Keratinocyte (primary cell): ENCODE measurements around the gene SOX2. TPM values are rescaled to one million over a fixed set of nuclear protein-coding genes. Genes with fewer than 3 reads are reported as not detected.

Experiments
- DNase-seq: peaks from one replicate; pipeline ENCODE4 v3.0.0-alpha.2; 2011; ENCODE audit warnings: low read depth, missing footprints, low spot score
- FAIRE-seq: peaks from 2 replicates; lab custom pipeline; 2011; peaks lifted over from hg19 to GRCh38; lab: Jason Lieb, UNC
- H2AFZ ChIP-seq: 2 replicates; pipeline ENCODE4 v1.6.0; 2012; ENCODE audit warnings: low read length, control low read depth, inconsistent platforms; ENCODE audit not compliant: control insufficient read depth
- H3K27ac ChIP-seq: 2 replicates; pipeline ENCODE4 v1.5.1; 2011; ENCODE audit warnings: low read length; ENCODE audit not compliant: control insufficient read depth, insufficient read depth
- H3K27me3 ChIP-seq: 3 replicates; pipeline ENCODE4 v1.6.0; 2011; ENCODE audit warnings: low read length; ENCODE audit not compliant: control insufficient read depth, insufficient read depth; ENCODE audit errors: extremely low read depth
- H3K36me3 ChIP-seq, 2 experiments: 2 replicates in 1 of 2; 3 replicates in 1 of 2; pipeline ENCODE4 v1.5.1; 2011; ENCODE audit warnings: low read length in 2 of 2, mild to moderate bottlenecking in 1 of 2; ENCODE audit not compliant: control insufficient read depth in 2 of 2, insufficient read depth in 2 of 2; ENCODE audit errors: extremely low read depth in 1 of 2
- H3K4me1 ChIP-seq: 3 replicates; pipeline ENCODE4 v1.5.1; 2011; ENCODE audit warnings: low read length; ENCODE audit not compliant: control insufficient read depth, insufficient read depth; ENCODE audit errors: extremely low read depth
- H3K4me2 ChIP-seq: 3 replicates; pipeline ENCODE4 v1.6.0; 2011; ENCODE audit warnings: low read depth, low read length; ENCODE audit not compliant: control insufficient read depth, insufficient read depth; ENCODE audit errors: extremely low read depth
- H3K4me3 ChIP-seq, 3 experiments: fragments of 200-600 bp in 1 of 3; sonication (generic) in 1 of 3; 2 replicates in 2 of 3; 3 replicates in 1 of 3; pipeline ENCODE4 v1.5.1; 2011 to 2016; ENCODE audit warnings: low read length in 3 of 3, mild to moderate bottlenecking in 3 of 3, control low read depth in 2 of 3, inconsistent platforms in 1 of 3, low read depth in 1 of 3, mixed read lengths in 1 of 3, mixed run types in 1 of 3, moderate library complexity in 1 of 3; ENCODE audit not compliant: control insufficient read depth in 2 of 3, insufficient read depth in 2 of 3; ENCODE audit errors: extremely low read depth in 1 of 3
- H3K79me2 ChIP-seq: 2 replicates; pipeline ENCODE4 v1.6.0; 2012; ENCODE audit warnings: low read length; ENCODE audit not compliant: control insufficient read depth, insufficient read depth
- H3K9ac ChIP-seq: 3 replicates; pipeline ENCODE4 v1.6.0; 2011; ENCODE audit warnings: low read length; ENCODE audit not compliant: control insufficient read depth, insufficient read depth; ENCODE audit errors: extremely low read depth
- H3K9me1 ChIP-seq: 3 replicates; pipeline ENCODE4 v1.6.0; 2011; ENCODE audit warnings: low read length; ENCODE audit not compliant: control insufficient read depth, insufficient read depth; ENCODE audit errors: extremely low read depth
- H3K9me3 ChIP-seq: 2 replicates; pipeline ENCODE4 v1.5.1; 2012; ENCODE audit warnings: low read depth, low read length; ENCODE audit not compliant: control insufficient read depth
- H4K20me1 ChIP-seq: 3 replicates; pipeline ENCODE4 v1.6.0; 2011; ENCODE audit warnings: low read length; ENCODE audit not compliant: control insufficient read depth, insufficient read depth; ENCODE audit errors: extremely low read depth
- EZH2 ChIP-seq: IDR thresholded peaks from one replicate; pipeline ENCODE4 v1.6.1; 2012; ENCODE audit warnings: inconsistent platforms, mild to moderate bottlenecking, low read length, moderate library complexity
- dilution Hi-C: fragments of 300-500 bp; cut with MboI; formaldehyde crosslinking; loops from one replicate; pipeline ENCODE4 v1.7.0; 2020; ENCODE audit warnings: low sequenced_read_pairs; ENCODE audit not compliant: extremely low pct_ligation_motif_present
- polyA plus RNA-seq, 5 experiments: library from polyadenylated mRNA; depleted of rRNA in 3 of 5; stranded (reverse) in 3 of 5; stranded (forward) in 1 of 5; unstranded in 1 of 5; fragments of >200 nt; gene quantifications; 1 replicate in 1 of 5; 2 replicates in 3 of 5; 3 replicates in 1 of 5; pipeline versions ENCODE4 v1.2.1 to v1.2.3, GENCODE V29; 2011 to 2012; ENCODE audit warnings: missing spikeins in 2 of 5, low read depth in 1 of 5, low replicate concordance in 1 of 5
- TF ChIP-seq, protein P1 (sequence below), 3 experiments: IDR thresholded peaks in 1 of 3; conservative IDR thresholded peaks in 1 of 3; optimal IDR thresholded peaks in 1 of 3; 2 replicates in 2 of 3; 3 replicates in 1 of 3; pipeline versions ENCODE3 to v1.5.1; 2011; ENCODE audit warnings: low read length in 3 of 3, mild to moderate bottlenecking in 3 of 3, moderate library complexity in 2 of 3, control low read depth in 1 of 3, inconsistent platforms in 1 of 3; ENCODE audit not compliant: insufficient read depth in 2 of 3; ENCODE audit errors: extremely low read depth in 1 of 3

SOX2 gene
- polyA plus RNA-seq, 1 donor (not counting 4 experiments of a cell fraction or from before 2014, with no cell fraction given) = not detected

GRCh38 chr3:181693280-181693679 lies 18.4 kb upstream of the SOX2 start:
- H2AFZ ChIP-seq = no peak overlapping the region
- no peaks in the 10 kb centered on the region for H3K9me3 ChIP-seq
- no peak overlapping the region for H3K27ac ChIP-seq
- no peaks in the 10 kb centered on the region for H3K36me3 ChIP-seq
- dilution Hi-C loops = no loop called here
- H4K20me1 ChIP-seq = no peaks in the 10 kb centered on the region
- H3K9me1 ChIP-seq = no peaks in the 10 kb centered on the region
- DNase-seq (no peak), FAIRE-seq (no peak)
- no peak overlapping the region for H3K4me2 ChIP-seq
- peaks cover 20% of the 10 kb centered on the region for H3K27me3 ChIP-seq
- H3K9ac ChIP-seq = no peak overlapping the region
- H3K4me1 ChIP-seq = peaks cover 10% of the 10 kb centered on the region
- no peak for TF ChIP-seq EZH2
- TF ChIP-seq, protein P1, sequence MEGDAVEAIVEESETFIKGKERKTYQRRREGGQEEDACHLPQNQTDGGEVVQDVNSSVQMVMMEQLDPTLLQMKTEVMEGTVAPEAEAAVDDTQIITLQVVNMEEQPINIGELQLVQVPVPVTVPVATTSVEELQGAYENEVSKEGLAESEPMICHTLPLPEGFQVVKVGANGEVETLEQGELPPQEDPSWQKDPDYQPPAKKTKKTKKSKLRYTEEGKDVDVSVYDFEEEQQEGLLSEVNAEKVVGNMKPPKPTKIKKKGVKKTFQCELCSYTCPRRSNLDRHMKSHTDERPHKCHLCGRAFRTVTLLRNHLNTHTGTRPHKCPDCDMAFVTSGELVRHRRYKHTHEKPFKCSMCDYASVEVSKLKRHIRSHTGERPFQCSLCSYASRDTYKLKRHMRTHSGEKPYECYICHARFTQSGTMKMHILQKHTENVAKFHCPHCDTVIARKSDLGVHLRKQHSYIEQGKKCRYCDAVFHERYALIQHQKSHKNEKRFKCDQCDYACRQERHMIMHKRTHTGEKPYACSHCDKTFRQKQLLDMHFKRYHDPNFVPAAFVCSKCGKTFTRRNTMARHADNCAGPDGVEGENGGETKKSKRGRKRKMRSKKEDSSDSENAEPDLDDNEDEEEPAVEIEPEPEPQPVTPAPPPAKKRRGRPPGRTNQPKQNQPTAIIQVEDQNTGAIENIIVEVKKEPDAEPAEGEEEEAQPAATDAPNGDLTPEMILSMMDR (optimal IDR thresholded peaks at IDR 0.05 in 1 of 3, IDR thresholded peaks at IDR 0.05 in 1 of 3, conservative IDR thresholded peaks at IDR 0.05 in 1 of 3; ENCODE audit: extremely low read depth in 1 of 3, insufficient read depth in 2 of 3, low read length in 3 of 3) = no peak
- no peak overlapping the region for H3K4me3 ChIP-seq
- H3K79me2 ChIP-seq = no peaks in the 10 kb centered on the region

- no peak for DNase-seq
- Histone ChIP-seq H3K79me2 (no peaks in the 10 kb centered on the region), H3K9me3 (no peaks in the 10 kb centered on the region), H3K4me2 (peak overlapping the region; percentile 93), H2AFZ (peak overlapping the region; percentile 76), H3K36me3 (no peaks in the 10 kb centered on the region), H3K9ac (peak overlapping the region; percentile 51), H3K4me1 (peaks cover 15% of the 10 kb centered on the region), H3K4me3 (peak overlapping the region; percentile 19 to 68 (median 51)), H3K27me3 (peaks cover 24% of the 10 kb centered on the region), H4K20me1 (no peaks in the 10 kb centered on the region), H3K27ac (no peak overlapping the region), H3K9me1 (no peaks in the 10 kb centered on the region)
- TF ChIP-seq EZH2 = no peak
- TF ChIP-seq, protein P1 (optimal IDR thresholded peaks at IDR 0.05 in 1 of 3, IDR thresholded peaks at IDR 0.05 in 1 of 3, conservative IDR thresholded peaks at IDR 0.05 in 1 of 3; ENCODE audit: extremely low read depth in 1 of 3, insufficient read depth in 2 of 3, low read length in 3 of 3) = peak in 1 of 3 experiments; percentile 57
- dilution Hi-C loops = no loop called here
- FAIRE-seq = no peak
Measured at GRCh38 chr3:181694805-181695660, 16.7 kb upstream of the SOX2 start.
